Stimulated activated CD8-positive, alpha-beta memory T cell treated with anti-CD3 and anti-CD28 coated beads, Interleukin-4, amount 100 ng/mL, for 4 hours (primary cell): Measurements from ENCODE around the gene PRRG1.
"Not testable (repeated sequence)": the region's sequence is repeated elsewhere in the genome, so short reads cannot be mapped to it uniquely, and the experiment has no call there.

ENCODE experiments used
- DNase-seq, 2 donors: peaks; one replicate each; pipeline ENCODE4 v3.0.0-alpha.2; 2020; ENCODE audit warnings: low read depth in 2 of 2, low spot score in 1 of 2

The PRRG1 gene

DNA sequence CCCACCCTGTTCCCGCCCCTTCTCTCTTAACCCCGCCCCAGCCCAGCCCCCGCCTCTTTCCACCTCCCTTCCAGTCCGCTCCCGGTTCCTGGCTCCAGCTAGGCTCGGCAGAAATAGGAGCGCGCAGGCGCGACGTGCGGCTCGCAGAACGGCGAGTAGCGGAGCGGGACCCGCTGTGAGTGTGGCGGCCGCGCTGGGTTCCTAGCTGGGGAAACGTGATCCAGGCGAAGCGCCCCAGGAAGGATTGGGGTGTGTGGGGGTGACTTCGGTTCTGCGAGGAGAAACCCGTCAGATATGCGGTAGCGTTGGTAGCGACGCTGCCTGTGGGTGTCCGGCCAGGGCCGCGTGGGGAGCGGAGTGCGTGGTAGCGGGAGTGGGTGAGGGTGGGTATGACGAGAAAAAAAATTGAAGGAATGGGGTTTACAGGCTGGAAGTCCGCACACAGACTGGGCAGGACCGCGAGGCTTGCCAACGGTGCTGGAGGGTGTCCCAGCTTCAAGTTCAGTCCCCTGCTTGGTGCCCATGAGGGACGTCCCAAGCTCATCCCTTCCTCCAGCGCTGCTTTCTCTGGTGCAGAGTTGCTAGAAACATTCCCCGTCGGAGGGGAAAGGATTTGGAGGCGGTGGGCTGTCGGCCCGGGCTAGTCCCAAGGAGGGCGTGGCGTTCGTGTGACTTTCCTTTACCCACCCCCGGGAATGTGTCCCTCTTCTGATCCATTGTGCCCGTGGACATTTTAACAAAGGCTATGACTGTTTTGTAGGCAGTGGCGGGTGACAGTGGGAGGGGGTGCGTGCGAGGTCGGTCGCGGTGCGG lies at the start of gene PRRG1:
Gene PRRG1 (plus strand): TSS at position 144 of the 813 bp plus-strand sequence. CDS start 56,886 bp downstream, outside the sequence.
- DNase-seq, result no peak

DNA sequence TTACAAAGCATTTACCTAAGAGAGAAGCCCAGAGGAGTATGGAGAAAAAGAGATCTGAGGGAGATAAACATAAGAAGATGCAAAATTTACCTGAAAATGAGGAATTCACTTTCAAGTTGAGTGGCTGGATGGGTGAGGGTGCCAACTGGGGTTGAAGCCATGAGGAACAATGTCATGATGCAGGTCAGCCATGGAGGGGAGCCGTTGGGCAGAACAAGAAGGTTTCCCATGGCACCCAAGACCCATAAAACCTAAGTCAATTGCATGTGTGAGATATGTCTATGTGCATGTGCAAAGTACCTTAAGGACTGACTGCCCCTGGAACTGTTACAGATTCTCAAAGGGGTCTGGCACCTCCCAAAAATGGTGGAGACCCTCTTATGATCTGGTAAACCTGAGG lies 46.6 kb upstream of the PRRG1 start:
- DNase-seq, result no peak

DNA sequence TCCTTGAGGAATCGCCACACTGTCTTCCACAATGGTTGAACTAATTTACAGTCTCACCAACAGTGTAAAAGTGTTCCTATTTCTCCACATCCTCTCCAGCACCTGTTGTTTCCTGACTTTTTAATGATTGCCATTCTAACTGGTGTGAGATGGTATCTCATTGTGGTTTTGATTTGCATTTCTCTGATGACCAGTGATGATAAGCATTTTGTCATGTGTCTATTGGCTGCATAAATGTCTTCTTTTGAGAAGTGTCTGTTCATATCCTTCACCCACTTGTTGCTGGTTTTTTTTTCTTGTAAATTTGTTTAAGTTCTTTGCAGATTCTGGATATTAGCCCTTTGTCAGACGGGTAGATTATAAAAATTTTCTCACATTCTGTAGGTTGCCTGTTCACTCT lies 43.9 kb upstream of the PRRG1 start:
- not testable (repeated sequence) for DNase-seq

DNA sequence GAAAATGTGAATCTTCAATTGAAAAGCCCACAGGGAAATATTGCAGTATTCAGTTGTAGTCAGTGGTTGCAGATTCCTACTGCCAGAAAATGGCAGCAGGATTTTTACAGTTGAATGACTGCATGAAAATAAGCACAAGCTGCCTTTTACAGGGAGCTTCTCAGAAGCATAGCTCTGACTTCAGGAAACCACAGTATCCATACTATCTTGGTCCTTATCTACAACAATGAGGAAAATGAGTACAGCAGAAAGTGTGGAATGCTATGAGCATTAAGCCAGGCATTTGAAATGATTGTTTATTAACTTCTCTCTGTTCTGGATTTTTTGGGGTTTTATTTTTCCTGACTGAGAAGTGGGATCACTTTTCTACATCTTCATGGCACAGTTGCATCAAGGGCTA lies 34.6 kb upstream of the PRRG1 start:
- no peak for DNase-seq

DNA sequence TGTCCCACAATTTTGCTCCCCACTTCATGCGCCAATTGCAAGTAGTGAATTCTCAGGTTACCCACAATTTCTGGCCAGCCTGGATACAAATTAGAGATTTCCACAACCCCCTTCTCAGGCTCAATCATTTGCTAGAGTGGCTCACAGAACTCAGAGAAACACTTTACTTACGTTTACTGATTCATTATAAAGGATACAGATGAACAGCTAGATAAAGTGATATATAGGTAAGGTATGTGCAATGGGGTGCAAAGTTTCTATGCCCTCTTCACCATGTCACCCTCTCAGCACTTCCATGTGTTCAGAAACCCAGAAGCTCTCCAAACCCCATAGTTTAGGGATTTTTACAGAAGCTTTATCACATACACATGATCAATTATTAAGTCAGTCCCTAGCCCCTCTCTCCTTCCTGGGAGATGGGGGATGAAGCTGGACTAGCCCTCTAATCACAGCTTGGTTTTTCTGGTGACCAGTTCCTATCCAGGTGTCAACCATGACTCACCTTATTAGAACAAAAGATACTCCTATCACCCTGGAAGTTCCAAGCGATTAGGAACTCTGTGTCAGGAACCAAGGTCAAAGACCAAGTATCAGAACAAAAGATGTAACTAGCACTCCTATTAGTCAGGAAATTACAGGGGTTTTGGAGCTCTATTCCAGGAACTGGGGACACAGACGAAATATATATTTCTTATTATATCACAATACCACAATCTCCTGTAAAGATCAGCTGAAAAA lies 33.5 kb upstream of the PRRG1 start:
- DNase-seq, result no peak

DNA sequence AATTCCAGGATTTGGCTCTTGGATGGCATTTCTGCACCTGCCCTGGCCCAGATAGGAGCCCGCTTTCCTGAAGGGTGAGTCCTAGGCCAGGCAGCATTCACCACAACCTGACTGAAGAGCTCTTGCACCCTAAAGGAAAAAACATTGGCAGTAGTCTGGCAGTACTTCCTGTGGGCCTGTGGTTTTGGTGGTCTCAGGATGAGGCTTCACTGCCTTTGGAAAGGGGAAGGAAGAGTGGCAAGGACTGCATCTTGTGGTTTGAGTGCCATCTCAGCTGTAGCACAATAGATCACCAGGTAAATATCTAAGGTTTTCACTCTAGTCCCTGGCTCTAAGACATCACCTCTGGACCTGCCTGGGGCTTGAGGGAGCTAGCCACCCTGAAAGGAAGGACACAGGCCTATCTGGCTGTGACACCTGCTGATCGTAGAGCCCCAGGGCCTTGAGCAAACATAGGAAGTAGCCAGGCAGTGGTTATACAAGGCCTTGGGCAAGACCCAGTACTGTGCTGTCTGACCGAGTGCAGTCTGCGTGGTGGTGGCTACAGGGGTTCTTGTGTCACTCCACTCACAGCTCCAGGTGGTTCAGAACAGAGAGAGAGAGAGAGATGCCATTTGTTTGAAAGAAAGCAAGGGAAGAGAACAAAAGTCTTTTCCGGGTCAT lies 28.5 kb upstream of the PRRG1 start:
- no peak for DNase-seq

DNA sequence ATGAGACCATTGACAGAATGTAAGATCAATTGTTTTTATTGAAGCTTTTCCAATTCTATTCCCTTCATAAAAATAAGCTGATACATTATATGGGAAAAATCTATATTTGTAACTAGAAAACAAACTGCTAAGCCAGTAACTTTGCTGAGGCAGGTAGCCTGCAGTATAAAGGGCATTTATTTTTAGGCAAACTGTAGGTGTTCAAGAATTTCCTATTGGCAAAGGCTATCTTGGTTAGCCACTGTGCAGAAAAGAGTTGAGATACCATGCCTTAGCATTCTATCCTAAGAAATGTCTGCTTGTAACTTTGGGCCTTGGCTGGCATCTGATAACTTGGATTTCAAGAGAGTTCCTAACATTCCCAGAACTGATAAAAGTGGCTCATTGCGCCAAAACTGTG lies 18.5 kb upstream of the PRRG1 start:
- no peak for DNase-seq

DNA sequence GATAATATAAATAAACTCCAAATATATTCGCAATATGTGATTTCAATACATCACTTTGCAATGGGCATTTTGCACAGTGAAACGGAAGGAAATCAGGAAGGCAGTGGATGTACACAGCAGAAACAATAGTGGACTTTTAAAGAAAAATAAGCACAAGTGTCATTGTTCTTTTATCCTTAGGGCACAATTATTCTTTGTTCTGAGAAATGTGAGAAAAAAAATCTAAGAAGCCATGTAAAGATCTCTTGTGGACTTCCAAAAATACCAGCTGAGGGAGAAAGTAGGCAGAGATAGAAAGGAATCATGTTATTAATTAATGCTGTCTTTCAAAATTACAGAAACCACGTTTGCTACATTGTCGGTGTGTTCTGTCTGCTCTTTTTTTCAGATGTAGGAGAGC lies 17.6 kb upstream of the PRRG1 start:
- DNase-seq, result no peak

DNA sequence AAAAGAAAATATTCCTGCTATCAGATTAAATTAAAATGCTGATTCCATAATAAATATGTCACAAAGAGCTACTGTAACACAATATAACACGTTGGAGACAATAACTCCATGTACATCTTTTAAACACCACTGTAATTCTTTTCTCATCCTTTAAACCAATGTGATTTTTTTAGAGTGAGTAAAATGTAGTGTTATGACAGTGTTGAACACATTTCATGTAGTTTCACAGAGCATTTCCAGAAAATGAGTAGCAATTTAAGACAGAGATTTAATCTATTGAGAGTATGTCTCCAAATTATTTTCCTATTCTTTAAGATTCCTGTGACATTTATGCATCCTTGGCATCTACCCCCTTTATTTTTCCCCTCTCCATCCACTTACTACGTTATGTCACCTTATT lies 17.1 kb upstream of the PRRG1 start:
- DNase-seq, result no peak

DNA sequence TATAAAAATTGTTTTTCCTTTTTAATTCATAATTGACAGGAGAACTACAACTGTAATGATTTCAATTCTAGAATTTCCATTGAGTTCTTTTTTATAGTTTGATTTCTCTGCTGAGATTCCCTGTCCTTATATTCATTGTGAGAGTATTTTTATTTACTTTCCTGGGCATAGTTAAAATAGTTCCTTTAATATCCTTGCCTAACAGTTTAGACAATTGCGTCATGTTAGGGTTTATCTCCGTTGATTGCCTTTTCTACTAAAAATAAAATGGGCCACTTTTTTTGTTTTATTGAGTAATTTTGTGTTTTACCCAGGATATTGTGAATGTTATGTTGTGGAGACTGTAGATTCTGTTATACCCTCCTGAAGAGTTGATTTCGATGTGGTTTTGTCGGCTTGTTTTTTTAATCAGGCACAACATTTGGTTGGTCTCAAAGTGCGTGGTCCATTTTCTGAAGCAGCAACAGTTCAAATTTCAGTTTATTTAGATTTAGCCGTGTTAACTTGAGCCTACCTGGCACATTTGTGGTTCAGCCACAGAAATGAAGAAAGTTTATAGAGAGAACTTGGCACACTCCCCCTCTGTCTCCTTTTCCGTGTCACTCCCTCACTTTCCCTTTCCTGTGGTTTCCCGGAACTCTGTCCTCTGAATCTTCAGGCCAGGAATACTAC lies 16.0 kb upstream of the PRRG1 start:
- DNase-seq, result no peak

DNA sequence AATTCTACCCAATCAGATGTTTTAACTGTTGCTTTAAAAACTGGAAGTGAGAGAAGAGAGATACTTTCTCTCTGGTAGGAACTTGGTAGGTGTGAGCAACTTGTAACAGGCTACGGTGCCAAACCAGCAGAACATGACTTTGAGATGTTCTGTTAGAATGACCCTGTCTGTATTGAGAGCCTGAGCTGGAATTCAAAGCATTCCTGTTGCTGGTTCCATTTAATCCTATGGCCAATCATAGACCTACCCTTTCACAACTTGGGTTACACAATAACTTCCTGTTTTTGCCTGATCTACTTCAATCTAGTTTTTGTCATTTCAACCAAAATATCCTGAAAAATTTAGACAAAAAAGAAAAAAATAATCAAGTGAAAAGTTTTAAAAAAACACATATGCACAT lies 1.7 kb upstream of the PRRG1 start:
- DNase-seq, result no peak

DNA sequence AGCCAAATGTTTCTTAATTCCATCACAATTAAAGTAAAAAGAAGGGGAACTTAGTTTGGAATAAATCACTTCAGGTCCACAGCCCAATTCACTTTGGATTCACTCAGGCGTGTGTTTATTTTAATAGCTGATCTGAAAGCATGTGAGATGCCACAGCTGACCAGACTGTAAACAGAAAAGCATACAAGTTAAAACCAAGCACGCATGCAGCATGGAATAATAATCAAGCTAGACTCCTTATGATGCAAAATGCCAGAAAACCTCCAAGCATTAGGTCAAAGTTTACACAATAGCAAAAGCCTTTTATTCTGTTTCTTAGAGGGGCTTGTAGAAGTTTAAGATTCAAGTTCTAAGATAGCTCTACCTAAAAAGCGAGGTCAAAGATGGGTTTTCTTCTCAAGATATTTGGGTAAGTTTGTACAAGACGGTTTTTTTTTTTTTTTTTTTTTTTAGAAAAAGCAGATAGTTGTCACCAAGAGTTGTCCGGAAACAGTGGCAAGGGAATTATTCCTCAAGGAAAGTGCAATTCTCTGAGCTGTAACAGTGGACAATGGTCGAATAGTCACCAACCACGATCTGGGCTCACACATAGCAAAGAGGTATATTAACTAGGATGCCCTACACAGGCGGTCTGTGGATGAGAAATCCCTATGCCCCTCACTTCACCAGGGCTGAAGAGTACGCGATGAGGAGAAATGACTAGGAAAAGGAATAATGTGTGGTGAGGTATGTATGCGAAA lies 763 bp upstream of the PRRG1 start:
- no peak for DNase-seq

DNA sequence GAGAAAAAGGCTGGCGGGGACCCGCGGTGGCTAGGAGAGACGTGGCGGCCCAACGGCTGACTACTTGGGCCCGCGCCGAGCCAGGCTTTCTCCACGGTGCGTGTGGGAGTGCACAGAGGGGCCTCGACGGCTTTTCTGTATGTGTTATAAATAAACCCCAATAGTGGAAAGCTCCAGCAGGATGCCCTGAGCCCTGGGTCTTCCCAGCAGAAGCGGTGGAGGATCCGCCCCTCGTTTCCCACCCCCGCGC lies 268 bp upstream of the PRRG1 start:
- no peak for DNase-seq

DNA sequence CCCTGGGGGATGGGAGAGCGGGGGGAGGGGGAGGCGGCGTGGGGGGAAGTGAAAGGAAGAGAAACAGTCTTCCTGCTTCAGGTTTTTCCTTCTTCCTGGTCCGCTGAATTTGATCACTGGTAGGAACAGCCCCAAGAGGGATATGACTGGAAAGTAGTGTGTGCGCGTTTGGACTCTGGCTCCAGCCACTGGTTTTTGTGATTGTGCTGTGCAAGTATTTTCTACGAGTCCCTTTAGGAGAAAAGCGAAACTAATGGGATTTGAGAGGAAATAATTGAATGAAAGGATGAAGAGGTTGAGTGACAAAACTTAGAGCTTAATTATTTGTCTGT lies 836 bp downstream of the PRRG1 start:
- no peak for DNase-seq

DNA sequence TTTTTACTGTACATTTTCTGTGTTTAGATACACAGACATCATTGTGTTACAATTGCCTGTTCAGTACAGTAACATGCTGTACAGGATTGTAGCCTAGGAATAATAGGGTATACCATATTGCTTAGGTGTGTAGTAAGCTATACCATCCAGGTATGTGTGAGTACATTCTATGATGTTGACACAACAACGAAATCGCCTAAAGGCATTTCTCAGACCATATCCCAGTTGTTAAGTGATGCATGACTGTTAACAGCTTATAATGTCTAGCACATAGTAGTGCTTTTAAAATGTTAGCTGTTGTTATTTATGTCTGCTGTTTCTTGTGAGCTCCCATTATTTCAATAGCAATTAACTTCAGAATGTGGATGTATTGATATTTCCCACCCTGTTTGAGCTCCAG lies 4.5 kb downstream of the PRRG1 start:
- no peak for DNase-seq

DNA sequence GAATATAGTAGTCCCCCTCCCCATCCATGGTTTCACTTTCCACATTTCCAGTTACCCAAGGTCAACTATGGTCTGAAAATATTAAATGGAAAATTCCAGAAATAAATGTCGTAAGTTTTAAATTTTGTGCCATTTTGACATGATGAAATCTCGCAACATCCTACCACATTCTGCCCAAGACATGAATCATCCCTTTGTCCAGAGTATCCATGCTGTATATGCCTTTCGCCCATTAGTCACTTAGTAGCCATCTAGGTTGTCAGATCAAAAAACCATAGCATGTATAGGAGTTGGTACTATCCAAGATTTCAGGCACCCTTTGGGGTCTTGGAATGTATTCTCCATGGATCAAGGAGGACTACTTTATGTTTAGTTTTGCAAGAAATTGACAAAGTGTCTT lies 8.3 kb downstream of the PRRG1 start:
- DNase-seq, result no peak

DNA sequence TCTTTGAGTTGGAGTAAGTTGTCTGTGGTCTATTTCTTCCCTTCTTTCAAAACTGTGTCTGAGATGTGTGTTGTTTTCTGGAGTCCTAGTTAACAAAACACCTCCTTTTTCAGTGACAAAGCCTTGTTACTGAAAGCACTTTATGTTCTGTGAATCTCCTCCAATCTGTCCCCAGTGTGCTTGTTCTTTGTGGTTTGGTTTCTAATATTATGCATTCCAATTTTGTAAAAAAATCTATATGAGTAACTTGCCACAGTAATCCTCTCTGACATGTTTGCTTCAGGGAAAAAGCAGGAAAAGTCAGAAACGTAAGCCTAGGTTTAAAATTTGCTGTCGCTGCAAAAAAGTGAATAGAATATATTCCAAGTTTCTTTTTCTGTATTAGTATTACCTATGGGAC lies 12.4 kb downstream of the PRRG1 start:
- DNase-seq, result no peak

DNA sequence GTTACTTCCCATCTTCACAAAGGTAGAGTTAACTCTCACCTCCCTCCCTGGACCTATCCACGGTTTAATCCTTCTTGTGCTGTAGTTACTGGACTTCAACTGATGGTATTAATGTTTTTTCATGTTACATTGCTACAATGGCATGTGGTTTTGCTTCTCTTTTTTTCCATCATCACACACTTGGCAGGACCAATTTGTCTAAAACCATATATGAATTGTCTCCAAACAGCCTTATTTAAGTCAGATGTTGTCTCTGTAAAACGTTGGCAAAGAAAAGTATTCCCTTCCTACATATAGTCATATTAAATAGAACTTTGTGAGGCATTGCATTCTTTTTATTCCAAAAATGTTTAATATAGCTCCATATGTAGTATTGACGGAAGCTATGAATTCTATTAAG lies 15.5 kb downstream of the PRRG1 start:
- no peak for DNase-seq

DNA sequence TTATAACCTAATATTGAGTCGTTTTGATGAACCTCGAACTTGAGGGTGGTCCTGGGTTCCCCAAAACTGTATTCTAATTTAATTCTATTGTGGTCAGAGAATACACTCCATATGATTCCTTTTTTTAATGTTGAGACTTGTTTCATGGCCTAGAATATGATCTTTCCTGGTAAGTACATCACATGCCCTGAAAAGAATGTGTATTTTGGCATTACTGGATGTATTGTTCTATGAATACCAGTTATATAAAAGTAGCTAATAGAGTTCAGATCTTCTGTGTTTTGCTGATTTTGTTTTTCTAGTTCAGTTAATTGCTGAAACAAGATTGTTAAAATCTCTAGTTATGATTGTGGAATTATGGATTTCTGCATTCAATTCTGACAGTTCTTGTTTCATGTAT lies 18.8 kb downstream of the PRRG1 start:
- DNase-seq, result no peak

DNA sequence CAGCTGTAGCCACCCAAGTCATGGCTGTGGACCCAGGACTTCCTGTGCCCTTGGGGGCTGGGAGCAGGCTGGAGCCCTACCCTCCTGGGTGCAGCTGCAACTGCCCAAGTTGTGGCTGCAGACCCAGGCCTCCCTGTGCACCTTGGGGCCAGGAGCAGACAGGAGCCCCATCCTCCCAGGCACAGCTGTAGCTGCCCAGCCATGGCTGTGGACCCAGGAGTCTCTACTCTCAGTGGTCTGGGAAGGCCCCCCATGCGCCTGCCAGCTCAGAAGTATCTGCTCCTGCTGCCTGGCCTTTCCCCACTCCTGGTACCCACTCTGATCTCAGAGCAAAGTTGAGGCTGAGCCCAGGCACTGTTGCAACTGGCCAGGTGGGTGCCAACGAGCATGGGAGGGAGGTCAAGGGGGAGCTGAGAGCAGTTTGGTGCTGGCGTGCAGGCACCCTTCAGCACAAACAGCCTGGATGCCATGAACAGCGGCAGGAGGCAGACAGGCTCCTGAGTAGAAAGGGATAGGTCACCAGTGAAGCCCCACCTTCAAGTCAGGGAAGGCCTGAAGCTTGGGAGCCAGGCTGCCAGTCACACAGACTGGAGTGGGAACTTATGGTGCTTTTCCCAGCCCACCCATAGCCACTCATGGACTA lies 21.5 kb downstream of the PRRG1 start:
- DNase-seq, result no peak

DNA sequence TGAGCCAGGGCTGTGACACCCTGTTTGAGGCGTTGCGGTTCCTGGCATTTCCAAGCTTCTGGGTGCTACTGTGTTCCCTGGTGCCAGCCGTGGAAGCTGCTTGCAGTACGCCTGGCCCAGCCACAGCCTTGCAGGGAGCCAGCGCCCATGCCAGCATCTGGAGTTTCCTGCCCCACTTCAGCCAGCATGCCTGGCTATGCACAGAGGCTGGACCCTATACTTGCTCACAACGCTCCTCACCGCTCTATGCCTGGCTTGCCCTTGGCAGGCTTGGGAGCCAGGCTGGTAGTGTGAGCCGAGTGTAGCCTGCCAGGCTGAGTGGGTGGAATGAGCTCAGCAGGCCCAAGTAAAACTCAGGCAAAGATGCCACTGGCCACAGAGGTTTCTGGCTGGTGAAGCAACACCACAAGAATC lies 22.4 kb downstream of the PRRG1 start:
- no peak for DNase-seq
